Stimulated activated CD4-positive, alpha-beta T cell treated with anti-CD3 and anti-CD28 coated beads, TNF-alpha, amount 100 ng/mL, for 48 hours (primary cell): ENCODE data around the gene APOO.

ENCODE experiments used
- DNase-seq, 3 donors: peaks; one replicate each; pipeline ENCODE4 v3.0.0-alpha.2; 2020; ENCODE audit warnings: low read depth in 3 of 3

Gene APOO

DNA sequence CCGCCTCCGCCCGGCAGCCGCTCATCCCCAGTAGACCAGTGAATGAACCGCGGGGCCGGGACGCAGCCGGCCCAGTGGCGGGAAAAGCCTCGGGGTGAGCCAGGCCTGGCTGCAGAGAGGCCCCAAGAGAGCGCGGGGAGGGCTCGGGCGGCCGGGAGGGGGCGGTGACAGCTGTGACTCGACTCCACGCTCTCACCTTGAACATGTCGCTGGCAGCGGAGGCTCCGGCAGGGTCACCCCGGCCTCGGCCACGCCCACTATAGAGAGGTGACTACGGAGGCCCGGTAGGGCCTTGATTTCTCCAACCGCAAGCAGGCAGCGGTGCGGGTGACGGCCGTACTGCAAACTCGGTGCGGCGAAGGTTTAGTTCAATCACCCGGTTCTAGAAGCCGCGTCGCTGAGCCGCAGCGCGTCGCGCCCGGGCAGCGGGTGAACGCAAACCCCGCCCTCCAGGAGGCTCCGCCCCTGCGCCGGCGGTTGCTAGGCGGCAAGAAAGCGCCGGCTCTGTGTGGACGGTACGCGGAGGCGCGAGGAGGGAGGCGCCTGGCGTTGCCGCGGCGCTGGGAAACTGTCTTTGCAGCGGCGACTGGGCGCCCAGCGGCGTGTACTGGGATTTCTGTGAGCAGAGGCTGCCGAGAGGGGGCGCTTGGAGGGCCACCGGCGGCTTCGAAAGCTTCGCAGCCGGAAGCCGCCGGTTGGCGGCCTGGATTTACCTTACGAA is at the start of gene APOO, which contains the start of gene CXorf58:
TSS of gene APOO (minus strand) at position 441 of the 721 bp plus-strand sequence. CDS start at position 205, 236 bp downstream.
TSS of gene CXorf58 (plus strand) at position 509 of the 721 bp plus-strand sequence. CDS start 2,297 bp downstream, outside the sequence.
- peak; percentile 75 to 84 (median 80) for DNase-seq

DNA sequence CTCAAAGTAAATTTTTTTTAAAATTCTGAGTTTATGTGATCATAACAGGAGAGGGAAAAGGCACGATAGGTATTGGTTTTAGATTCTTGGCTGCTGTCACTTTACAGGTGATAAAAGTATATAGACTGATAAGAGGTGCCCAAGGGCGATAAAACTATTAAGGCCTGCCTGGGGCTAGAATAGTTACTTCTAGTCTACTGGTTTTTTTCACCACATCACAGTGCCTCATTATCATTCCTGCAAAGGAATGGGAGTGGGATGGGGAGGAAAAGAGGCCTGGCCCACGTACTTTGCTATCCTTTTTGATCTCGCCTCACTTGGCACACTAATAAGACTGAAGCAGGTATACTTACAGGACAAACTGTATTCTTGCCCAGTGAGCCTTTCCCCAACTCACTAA is 46.7 kb upstream of the APOO start:
- no peak for DNase-seq

DNA sequence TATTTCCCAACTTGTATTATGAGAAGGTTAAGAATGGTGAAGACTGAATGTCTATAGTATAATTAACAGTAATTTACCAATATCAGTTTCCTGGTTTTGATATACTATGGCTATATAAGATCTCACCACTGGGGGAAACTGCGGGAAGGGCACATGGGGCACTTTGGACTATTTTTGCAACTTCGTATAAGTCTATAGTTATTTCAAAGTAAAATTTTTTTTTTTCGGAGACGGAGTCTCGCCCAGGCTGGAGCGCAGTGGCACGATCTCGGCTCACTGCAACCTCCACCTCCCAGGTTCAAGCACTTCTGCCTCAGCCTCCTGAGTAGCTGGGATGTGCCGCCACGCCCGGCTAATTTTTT is 46.2 kb upstream of the APOO start:
- no peak for DNase-seq

DNA sequence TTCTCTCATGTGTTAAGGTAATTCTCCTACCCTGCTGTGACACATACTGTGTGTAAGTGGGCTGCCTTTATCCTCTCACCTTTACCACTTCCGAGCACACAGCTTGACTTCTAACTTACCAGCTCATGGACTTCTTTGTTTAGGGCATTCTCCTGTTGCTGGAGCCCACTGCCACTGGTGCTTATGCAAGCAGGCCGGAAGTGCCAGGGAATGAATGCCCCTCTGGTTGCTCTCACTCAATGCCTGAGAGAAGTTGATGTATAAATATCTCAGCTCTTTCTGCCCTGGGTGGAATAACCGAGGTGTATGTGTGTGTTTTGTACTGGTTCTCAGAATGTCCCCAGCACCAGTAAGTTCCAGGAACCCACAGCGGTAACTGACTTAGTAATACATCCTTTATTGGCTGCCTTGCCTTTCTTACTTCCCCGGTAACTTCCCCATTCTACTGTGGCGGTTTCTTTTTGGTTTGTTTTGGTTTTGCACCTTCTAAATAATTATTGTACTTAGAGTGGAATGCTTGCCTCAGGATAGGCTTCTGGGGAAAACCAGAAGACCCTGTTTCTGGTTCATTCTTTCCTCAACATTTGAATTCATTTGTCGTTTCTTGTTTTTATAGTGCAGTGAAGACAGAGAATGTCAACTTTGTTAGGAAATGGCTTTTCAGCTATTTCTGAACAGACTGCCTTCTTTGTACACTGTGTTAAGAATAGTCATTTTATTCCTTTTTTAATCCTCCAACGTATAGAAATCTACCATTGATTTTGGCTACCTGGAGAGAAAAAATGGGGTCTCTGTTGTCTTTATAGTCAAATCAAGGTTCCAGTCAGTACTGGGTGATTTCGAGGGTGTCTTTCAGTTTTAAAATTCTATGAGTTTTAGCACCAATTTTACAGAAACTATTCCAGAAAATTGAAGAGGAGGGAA is 45.5 kb upstream of the APOO start:
- peak in 2 of 3 donors; percentile 9 to 18 for DNase-seq

DNA sequence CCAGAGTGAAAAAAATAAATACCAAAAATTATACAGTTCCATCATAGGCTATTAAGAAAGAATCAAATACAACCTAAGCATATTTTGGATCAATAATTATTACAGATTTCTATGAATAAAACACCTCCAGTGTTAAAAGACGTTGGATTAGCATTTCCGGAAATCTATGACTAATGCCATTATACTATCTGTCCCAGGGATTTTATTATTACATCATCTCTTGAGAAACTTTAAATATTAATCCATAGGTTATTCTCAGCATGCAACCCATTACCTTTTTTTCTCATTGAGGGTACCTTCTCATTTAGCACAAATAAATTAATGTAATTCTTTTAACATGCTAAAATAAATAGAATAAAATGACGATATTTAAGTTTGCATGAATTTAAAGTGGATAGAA is 44.7 kb upstream of the APOO start:
- no peak for DNase-seq

DNA sequence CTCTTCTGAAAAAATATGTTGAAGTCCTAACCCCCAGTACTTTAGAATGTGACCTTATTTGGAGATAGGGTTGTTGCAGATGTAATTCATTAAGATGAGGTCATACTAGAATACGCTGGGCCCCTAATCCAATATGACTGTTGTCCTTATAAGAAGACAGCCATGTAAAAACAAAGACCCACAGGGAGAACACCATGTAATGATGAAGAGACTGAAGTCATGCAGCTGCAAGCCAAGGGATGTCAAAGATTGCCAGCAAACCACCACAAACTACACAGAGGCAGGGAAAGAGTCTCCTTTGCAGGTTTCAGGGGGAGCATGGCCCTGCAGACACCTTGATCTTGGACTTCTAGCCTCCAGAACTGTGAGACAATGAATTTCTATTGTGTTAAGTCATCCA is 37.5 kb upstream of the APOO start:
- no peak for DNase-seq

DNA sequence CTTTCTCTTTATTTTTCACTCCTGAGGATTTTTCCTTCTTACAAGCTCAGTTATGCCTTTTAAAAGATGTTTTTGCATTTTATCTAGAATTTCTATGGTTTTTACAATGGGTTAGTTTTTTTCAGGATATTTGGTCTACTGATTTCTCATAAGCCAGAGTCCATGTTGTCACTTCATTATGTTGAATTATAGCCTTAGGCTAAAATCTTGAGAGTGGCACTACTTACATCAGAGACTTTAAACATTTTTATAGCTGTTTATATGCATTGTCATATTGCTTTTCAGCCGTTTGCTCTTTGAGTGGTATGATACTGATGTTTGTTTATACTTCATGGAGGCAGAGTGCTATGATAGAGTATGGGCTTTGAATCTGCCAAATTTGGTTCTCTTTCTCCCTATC is 36.5 kb upstream of the APOO start:
- DNase-seq, result no peak

DNA sequence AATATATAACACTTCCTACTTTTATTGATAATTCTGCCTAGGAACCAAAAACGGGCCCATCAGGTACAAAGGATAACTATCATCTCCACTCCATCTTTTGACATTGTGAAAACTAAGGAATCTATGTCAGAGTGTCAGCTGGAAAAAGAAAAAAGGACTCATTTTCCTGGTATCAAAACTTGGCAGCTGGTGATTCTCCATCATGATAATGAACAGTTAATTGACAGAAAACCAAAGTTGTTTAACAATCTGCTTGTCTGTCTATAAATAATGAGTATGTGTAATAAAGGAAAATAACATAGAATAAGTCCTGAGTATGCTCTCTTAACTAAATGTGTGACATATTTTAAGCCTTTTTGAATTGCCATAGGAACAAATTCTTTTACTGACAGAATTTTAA is 31.5 kb upstream of the APOO start:
- DNase-seq, result no peak

DNA sequence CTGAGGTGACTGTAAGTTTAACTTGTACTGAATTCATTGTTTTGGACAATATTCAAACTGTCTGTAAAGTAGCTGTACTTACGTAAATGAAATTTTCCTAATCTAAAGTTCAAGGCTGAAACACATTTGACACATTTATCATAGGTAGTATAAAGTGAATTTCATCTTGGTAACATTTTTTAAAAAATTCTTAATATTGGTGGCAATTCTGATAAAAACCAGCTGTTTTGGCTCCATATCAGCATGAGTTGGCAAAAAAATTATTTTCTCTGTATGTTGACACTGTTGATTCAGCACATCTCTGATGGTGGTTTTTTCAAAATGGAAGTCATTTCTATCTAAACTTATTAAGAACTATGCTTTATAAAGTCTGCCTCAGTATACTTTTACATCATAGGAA is 31.0 kb upstream of the APOO start:
- no peak for DNase-seq

DNA sequence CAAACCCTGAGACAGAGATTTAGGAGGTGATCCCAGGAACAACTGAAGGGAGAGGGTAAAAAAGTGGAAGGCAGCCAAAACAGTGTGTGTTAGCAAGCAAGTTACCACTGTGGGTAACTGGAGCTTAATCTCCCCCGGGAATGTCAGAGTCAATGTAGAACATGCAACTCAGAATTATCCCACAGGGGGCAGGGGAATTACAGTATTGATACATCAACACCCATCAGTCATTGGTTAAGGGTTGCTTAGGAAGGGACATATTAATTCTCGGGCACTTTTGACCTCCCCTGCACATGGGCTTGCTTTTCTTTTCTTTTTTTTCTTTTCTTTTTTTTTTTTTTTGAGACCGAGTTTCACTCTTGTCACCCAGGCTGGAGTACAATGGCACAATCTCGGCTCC is 29.4 kb upstream of the APOO start:
- no peak for DNase-seq

DNA sequence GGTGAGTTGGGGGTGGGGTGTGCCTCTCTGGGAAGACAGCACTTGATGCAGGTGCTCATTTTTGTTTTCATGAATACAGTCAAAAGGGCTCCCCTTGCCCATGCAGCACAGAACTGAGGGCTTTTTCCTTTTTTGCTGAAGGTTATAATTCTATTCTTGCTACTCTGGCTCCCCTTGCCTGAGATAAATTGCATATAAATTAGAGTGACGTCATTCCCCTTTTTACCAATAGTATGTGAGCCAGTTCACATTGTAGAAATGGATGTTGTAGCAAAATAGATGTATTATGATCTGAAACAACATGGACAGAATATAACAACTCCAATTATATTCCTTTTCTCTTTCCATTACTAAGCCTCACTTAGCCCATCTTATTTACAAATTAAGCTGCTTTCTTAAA is 28.4 kb upstream of the APOO start:
- no peak for DNase-seq

DNA sequence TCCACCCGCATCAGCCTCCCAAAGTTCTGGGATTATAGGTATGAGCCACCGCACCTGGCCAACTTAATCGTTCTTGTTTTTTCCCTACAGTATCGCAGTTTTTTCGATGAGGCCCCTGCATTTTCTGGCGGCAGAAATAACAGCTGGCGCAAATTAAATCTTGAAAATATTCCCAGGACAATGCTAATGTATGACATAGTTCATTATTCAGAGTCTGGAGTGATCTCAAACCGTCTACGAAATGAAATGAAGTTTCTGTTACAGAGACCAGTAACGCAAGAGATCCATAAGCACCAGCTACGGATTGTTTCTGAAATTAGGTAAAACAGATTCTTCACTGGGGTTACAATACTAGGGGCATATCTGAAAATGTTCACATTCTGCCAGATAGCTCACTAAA is 27.4 kb upstream of the APOO start:
- DNase-seq, result no peak

DNA sequence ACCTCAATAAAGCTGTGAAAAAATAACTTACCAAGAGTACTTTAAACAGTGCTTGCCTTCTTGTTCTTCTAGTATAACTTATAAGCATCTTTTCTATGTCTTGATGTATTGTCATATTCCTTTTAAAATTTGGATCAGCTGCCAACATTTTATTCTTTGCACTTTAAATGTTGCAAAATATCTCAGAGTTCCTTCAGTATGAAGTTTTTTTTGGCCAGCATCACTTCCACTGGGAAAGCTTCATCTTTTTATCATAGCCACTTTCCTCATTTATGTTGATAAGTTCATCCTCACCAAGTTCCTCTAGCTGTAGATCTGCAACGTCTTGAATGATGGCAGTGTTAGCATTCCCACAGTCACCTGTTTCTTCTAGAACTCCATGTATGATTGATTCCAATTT is 24.3 kb upstream of the APOO start:
- no peak for DNase-seq

DNA sequence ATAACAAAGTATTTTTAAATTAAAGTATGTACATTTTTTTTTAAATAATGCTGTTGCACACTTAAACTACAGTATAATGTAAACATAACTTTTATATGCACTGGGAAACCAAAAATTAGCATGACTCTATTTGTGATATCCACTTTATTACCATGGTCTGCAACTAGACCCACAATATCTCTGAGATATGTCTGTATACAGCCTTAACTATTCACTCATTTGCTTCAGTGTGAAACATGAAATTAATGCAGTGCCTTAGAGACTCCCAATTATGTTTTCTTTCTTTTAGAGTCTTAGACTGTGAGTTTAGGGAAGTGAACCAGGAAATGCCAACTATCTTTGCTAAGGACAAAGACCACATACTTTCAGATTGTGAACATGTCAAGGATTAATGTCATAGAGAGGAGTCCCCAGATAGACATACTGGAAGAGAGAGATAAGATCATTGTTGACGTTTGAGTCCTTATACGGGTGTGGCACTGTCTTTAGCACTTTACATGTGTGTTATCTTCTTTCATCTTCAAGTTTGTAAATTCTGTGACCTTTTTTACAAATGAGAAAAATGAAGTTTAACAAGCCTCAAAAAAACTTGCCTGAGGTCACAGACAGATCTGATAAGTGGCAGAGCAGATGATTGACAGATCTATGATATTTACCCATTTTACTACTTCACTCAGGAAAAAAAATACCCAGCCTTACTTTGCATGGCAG is 23.3 kb upstream of the APOO start:
- DNase-seq, result no peak

DNA sequence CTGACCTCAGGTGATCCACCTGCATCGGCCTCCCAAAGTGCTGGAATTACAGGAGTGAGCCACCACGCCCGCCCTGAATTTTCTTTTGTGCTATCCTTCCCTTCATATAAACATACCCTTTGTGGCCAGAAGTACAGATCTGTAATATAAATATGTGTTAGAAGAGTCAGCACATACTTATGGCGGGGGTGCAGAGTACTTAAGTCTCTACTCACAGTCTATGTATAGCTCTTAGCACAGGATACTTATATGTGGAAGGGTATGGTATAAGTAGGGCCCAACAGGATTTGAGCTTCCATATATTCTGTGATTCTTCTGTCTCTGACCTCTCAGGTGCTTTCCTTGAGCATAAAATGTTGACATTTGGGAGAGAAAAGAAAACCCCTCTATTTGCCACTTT is 18.3 kb upstream of the APOO start:
- DNase-seq, result no peak

DNA sequence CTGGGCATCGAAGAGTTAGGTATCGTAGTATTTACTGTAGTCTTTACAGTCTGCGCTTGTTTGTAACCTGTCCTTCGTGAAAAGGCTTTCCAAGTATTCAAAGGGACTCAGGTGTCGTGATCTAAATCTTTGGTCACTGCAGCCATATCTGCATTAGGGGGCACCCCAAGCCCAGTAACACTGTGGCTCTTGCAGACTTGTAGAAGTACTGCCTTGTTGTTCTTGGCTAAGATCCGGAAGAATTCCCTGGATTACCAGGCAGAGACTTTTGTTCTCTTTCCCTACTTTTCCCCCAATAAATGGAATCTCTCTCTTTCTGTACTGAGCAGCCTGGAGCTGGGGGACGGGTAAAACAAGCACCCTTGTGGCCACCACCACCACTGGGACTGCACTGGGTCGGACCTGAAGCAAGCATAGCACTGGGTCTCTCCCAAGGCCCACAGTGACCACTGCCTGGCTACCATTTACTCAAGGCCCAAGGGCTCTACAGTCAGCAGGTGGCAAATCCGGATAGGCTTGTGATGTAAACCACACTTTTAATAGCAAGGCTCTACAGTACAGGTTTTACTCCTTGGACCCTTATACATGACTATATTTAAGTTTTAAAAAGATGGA is 12.1 kb upstream of the APOO start:
- no peak for DNase-seq

DNA sequence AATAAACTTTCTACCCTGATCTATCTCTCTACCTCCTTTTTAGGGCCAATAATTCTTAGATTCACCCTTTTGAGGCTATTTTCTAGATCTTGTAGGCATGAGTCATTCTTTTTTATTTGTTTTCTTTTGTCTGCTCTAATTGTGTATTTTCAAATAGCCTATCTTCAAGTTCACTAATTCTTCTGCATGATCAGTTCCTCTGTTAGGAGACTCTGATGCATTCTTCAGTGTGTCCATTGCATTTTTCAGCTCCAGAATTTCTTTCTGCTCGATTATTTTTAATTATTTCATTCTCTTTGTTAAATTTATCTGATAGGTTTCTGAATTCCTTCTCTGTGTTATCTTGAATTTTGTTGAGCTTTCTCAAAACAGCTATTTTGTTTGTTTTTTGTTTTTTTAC is 11.4 kb upstream of the APOO start:
- no peak for DNase-seq

DNA sequence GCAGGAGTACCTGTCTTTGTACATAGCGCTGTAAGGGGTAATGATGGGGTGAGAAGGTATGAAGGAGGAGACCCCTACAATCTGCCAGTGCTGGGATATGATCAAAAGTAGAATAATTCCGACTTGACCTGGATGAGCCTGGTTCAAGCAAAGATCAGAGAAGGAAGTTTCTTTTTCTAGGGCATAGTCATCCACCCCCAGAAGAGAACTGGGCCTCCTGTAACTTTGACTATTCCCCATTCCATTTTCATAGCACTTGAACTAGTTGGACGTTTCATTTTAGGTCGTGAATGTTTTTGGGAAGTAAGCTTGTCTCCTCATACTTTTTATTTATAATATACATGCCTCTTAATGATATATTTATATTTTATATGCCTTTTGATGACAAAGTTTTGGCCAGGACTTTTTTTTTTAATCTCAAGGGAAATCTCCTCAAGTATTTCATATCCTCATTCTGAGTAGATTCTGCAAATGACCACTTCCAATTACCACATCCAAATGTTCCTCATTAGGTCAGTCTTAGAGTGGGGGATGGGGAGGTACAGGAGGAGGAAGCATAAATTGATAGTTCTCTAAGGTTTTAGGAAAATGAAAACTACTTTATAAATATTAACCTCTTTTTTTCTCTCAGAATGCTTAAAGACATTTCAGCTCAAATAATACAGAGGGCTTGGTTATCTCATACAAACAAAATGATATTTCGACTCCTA is 3.5 kb upstream of the APOO start:
- DNase-seq, result no peak

DNA sequence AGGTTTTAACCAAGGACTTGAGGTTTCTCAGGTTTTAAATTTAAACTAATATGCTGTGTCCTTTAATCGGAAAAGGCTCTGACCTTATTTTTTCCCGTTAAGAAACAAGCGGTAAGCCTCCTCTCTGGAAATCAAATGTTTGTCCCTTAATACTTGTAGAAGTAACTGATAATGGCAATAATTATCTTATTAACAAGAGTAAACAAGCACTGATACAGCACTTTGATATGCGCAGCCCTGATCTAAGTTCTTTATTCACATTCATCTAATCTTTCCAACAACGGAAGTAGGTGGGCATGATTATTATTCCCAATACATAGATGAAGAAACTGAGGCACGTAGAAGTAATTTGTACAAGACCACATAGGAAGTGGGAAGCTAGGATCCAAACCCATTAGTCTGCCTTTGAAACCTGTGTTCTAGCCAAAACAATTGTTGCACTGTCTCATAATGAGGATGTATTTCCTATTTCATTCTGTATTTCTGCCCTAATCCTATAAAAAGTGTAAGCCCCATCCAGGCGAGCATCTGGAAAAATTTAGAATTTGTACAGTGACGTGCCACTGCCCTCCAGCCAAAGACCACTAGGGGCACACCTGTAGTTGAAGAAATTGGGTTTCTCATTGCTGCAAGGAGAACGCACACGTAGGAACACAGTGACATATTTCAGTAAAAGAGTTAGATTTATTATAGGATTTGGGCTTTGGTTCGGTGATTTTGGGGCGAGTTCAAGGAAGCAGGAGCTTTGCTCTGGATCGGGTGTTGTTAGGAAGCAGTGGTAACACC is 674 bp upstream of the APOO start:
- no peak for DNase-seq

DNA sequence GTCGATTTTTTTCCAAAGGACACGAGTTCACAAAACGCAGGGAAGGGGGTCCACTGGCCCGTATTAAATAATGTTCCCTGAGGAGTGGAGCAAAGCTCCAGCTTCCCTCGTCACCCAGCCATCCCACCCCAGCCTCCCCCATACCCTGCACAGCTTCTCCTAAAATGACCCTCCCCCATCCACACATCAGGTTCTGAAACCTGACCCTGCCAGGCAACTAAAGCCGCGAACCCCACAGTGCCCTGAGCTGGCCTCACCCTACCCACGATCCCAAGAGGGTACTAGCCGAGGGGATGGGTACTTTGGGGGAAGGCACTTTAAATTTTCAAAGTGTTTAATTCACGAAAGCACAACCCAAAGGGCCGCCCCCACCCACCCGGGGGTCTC is 634 bp downstream of the APOO start:
- DNase-seq, result no peak

DNA sequence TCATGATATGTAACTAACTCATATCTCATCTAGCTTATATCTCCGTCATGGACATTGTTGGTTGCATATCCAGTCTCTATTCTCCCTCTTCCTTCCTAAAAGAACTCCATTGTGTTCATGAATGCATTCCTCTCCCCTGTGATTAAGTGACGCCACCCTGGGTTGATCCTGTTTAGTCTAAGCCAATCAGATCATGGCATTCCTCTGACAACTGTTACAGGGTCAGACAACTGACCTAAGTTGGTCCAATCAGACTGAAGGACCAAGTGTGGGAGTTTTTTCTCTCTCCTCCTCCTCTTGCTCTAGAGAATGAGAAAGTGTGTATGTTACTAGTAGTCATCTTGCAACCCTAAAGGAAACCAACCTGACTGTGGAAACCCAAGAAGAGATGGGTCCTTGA is 3.6 kb downstream of the APOO start:
- DNase-seq, result no peak
